ENCODE data around the gene KANSL1.

- TF ChIP-seq CTCF (IDR thresholded peaks at IDR 0.05) (no peak), POLR2A (IDR thresholded peaks at IDR 0.05) (no peak)
Observed at GRCh38 chr17:45992904-45993303, 200.3 kb downstream of the KANSL1 start.
